Measurements from ENCODE around the gene MROH8. TPM values are rescaled to one million over a fixed set of nuclear protein-coding genes. Genes with fewer than 3 reads are reported as not detected.
A peak's percentile ranks its signal among the peaks of the same experiment; 100 is the strongest.

MROH8 gene
- polyA plus RNA-seq, 1 donor, result 3.6 TPM

- H3K4me1 ChIP-seq (ENCODE audit: control insufficient read depth, insufficient read depth, low read length), result no peaks in the 10 kb centered on the region
- H3K27me3 ChIP-seq (ENCODE audit: control insufficient read depth, insufficient read depth, low read length), result no peaks in the 10 kb centered on the region
- H3K27ac ChIP-seq (ENCODE audit: low read length), result no peak overlapping the region
- no peak overlapping the region for H3K4me3 ChIP-seq (ENCODE audit: low read length)
- H3K9me3 ChIP-seq (ENCODE audit: control insufficient read depth, low read depth, low read length), result no peaks in the 10 kb centered on the region
- WGBS (ENCODE audit: insufficient coverage, low lambda C conversion rate), result no CpG with 5 or more reads among the region's 7 CpGs
- H3K36me3 ChIP-seq (ENCODE audit: control insufficient read depth, insufficient read depth, low read length), result peaks cover 41% of the 10 kb centered on the region
- DNase-seq, result no peak
Observed at GRCh38 chr20:37188787-37189186, 9.4 kb upstream of the MROH8 start.

- WGBS (ENCODE audit: insufficient coverage, low lambda C conversion rate), result no CpG with 5 or more reads among the region's 5 CpGs
- H3K27me3 ChIP-seq (ENCODE audit: control insufficient read depth, insufficient read depth, low read length), result no peaks in the 10 kb centered on the region
- no peak overlapping the region for H3K4me3 ChIP-seq (ENCODE audit: low read length)
- H3K4me1 ChIP-seq (ENCODE audit: control insufficient read depth, insufficient read depth, low read length), result peaks cover under 1% of the 10 kb centered on the region
- no peak for DNase-seq
- peaks cover 38% of the 10 kb centered on the region for H3K36me3 ChIP-seq (ENCODE audit: control insufficient read depth, insufficient read depth, low read length)
- no peaks in the 10 kb centered on the region for H3K9me3 ChIP-seq (ENCODE audit: control insufficient read depth, low read depth, low read length)
- H3K27ac ChIP-seq (ENCODE audit: low read length), result no peak overlapping the region
Observed at GRCh38 chr20:37185686-37186085, 6.3 kb upstream of the MROH8 start.

DNA sequence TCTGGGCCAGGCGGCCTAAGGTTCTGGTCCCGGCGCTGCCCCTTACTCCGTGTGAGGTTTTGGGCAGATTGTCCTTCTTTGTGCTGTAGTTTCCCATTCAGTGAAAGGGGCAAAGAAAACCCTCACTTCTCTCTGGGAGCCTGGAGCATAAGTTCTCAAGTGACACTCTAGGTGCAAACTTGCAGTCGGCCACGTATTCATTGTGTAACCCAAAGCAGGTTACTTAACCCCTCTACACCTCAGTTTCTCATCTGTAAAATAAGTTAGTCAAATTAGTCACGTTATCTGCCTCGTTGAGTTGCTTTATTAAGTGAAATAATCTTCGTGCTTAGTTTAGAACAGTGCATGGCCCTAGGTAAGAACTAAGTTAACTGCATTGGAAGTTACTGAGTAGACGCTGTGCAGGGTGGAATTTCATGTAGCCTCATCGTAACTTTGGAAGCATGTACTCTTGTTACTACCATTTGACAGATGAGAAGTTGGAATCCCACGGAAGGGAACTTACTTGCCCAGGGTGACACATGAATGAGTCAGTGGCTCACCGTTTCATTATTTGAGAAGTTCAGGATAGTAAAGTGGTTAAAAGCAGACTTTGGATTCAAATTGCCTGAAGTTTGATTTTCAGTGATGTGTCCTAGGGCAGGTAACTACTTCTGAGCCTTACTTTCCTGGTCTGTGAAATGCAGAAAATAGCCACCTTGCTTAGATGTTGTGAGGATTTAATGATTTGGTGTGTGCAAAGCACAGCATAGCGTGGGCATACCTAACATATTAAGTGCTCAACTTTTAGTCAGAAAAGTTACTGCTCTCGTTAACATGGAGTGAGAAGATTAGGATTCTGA is 556 bp upstream of the MROH8 start:
- peaks cover 12% of the 10 kb centered on the region for H3K36me3 ChIP-seq (ENCODE audit: control insufficient read depth, insufficient read depth, low read length)
- peak; percentile 10 to 48 for DNase-seq
- no peaks in the 10 kb centered on the region for H3K9me3 ChIP-seq (ENCODE audit: control insufficient read depth, low read depth, low read length)
- peak overlapping the region; percentile 93 for H3K27ac ChIP-seq (ENCODE audit: low read length)
- no peaks in the 10 kb centered on the region for H3K27me3 ChIP-seq (ENCODE audit: control insufficient read depth, insufficient read depth, low read length)
- H3K4me1 ChIP-seq (ENCODE audit: control insufficient read depth, insufficient read depth, low read length), result peaks cover 13% of the 10 kb centered on the region
- peak overlapping the region; percentile 95 for H3K4me3 ChIP-seq (ENCODE audit: low read length)
- WGBS (ENCODE audit: insufficient coverage, low lambda C conversion rate), result 10% methylated on average over 2 of the region's 15 CpGs

- no peak for DNase-seq
- no peak overlapping the region for H3K4me3 ChIP-seq (ENCODE audit: low read length)
- H3K27me3 ChIP-seq (ENCODE audit: control insufficient read depth, insufficient read depth, low read length), result no peaks in the 10 kb centered on the region
- no peaks in the 10 kb centered on the region for H3K36me3 ChIP-seq (ENCODE audit: control insufficient read depth, insufficient read depth, low read length)
- whole genome bisulfite sequencing (ENCODE audit: insufficient coverage, low lambda C conversion rate), result no CpG with 5 or more reads among the region's 4 CpGs
- H3K27ac ChIP-seq (ENCODE audit: low read length), result no peak overlapping the region
- H3K9me3 ChIP-seq (ENCODE audit: control insufficient read depth, low read depth, low read length), result no peaks in the 10 kb centered on the region
- peaks cover 5% of the 10 kb centered on the region for H3K4me1 ChIP-seq (ENCODE audit: control insufficient read depth, insufficient read depth, low read length)
Observed at GRCh38 chr20:37172836-37173235, 6.5 kb downstream of the MROH8 start.

- H3K27me3 ChIP-seq (ENCODE audit: control insufficient read depth, insufficient read depth, low read length), result no peaks in the 10 kb centered on the region
- H3K9me3 ChIP-seq (ENCODE audit: control insufficient read depth, low read depth, low read length), result no peaks in the 10 kb centered on the region
- no peak overlapping the region for H3K27ac ChIP-seq (ENCODE audit: low read length)
- no peak for DNase-seq
- H3K36me3 ChIP-seq (ENCODE audit: control insufficient read depth, insufficient read depth, low read length), result peaks cover 3% of the 10 kb centered on the region
- no peaks in the 10 kb centered on the region for H3K4me1 ChIP-seq (ENCODE audit: control insufficient read depth, insufficient read depth, low read length)
- 87% methylated on average over 3 of the region's 5 CpGs for WGBS (ENCODE audit: insufficient coverage, low lambda C conversion rate)
- no peak overlapping the region for H3K4me3 ChIP-seq (ENCODE audit: low read length)
Observed at GRCh38 chr20:37166867-37167266, 12.5 kb downstream of the MROH8 start.

DNA sequence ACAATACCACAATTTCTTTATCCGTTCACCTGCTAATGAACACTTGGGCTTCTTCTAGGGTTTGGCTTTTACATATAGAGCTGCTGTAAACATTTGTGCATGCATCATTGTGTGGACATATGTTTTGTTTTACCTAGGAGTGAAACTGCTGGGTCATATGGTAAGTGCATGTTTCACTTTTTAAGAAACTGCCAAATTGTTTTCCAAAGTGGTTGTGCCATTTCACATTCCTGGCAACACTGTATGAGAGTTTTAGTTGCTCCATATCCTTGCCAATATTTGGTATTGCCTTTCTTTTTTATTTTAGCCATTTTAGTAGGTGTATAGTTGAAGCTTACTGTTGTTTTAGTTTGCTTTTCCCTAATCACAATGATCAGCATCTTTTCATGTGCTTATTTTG is 14.3 kb downstream of the MROH8 start:
- H3K27ac ChIP-seq (ENCODE audit: low read length), result no peak overlapping the region
- WGBS (ENCODE audit: insufficient coverage, low lambda C conversion rate), result no CpG with 5 or more reads among the region's 1 CpG
- H3K36me3 ChIP-seq (ENCODE audit: control insufficient read depth, insufficient read depth, low read length), result peaks cover 3% of the 10 kb centered on the region
- H3K27me3 ChIP-seq (ENCODE audit: control insufficient read depth, insufficient read depth, low read length), result no peaks in the 10 kb centered on the region
- H3K4me1 ChIP-seq (ENCODE audit: control insufficient read depth, insufficient read depth, low read length), result no peaks in the 10 kb centered on the region
- no peaks in the 10 kb centered on the region for H3K9me3 ChIP-seq (ENCODE audit: control insufficient read depth, low read depth, low read length)
- no peak for DNase-seq
- H3K4me3 ChIP-seq (ENCODE audit: low read length), result no peak overlapping the region

- H3K27me3 ChIP-seq (ENCODE audit: control insufficient read depth, insufficient read depth, low read length), result no peaks in the 10 kb centered on the region
- H3K9me3 ChIP-seq (ENCODE audit: control insufficient read depth, low read depth, low read length), result no peaks in the 10 kb centered on the region
- no peak overlapping the region for H3K4me3 ChIP-seq (ENCODE audit: low read length)
- H3K4me1 ChIP-seq (ENCODE audit: control insufficient read depth, insufficient read depth, low read length), result no peaks in the 10 kb centered on the region
- peaks cover 3% of the 10 kb centered on the region for H3K36me3 ChIP-seq (ENCODE audit: control insufficient read depth, insufficient read depth, low read length)
- DNase-seq, result no peak
- 89% methylated on average over 3 of the region's 4 CpGs for WGBS (ENCODE audit: insufficient coverage, low lambda C conversion rate)
- H3K27ac ChIP-seq (ENCODE audit: low read length), result no peak overlapping the region
Observed at GRCh38 chr20:37163832-37164554, 15.4 kb downstream of the MROH8 start.

GRCh38 chr20:37162646-37163045 is 16.7 kb downstream of the MROH8 start:
- WGBS (ENCODE audit: insufficient coverage, low lambda C conversion rate), result no CpG with 5 or more reads among the region's 6 CpGs
- DNase-seq, result no peak

GRCh38 chr20:37161830-37162549 is 17.4 kb downstream of the MROH8 start:
- no peaks in the 10 kb centered on the region for H3K36me3 ChIP-seq (ENCODE audit: control insufficient read depth, insufficient read depth, low read length)
- no peaks in the 10 kb centered on the region for H3K27me3 ChIP-seq (ENCODE audit: control insufficient read depth, insufficient read depth, low read length)
- H3K4me1 ChIP-seq (ENCODE audit: control insufficient read depth, insufficient read depth, low read length), result no peaks in the 10 kb centered on the region
- no peak for DNase-seq
- no peak overlapping the region for H3K4me3 ChIP-seq (ENCODE audit: low read length)
- H3K27ac ChIP-seq (ENCODE audit: low read length), result no peak overlapping the region
- H3K9me3 ChIP-seq (ENCODE audit: control insufficient read depth, low read depth, low read length), result no peaks in the 10 kb centered on the region
- 20% methylated on average over 1 of the region's 12 CpGs for WGBS (ENCODE audit: insufficient coverage, low lambda C conversion rate)

More at GRCh38 chr20:37162646-37163045, 16.7 kb downstream of the MROH8 start:
- Histone ChIP-seq H3K36me3 (ENCODE audit: control insufficient read depth, insufficient read depth, low read length) (peaks cover 3% of the 10 kb centered on the region), H3K27me3 (ENCODE audit: control insufficient read depth, insufficient read depth, low read length) (no peaks in the 10 kb centered on the region), H3K4me1 (ENCODE audit: control insufficient read depth, insufficient read depth, low read length) (no peaks in the 10 kb centered on the region), H3K9me3 (ENCODE audit: control insufficient read depth, low read depth, low read length) (no peaks in the 10 kb centered on the region), H3K4me3 (ENCODE audit: low read length) (no peak overlapping the region), H3K27ac (ENCODE audit: low read length) (no peak overlapping the region)

GRCh38 chr20:37160683-37161082 is 18.7 kb downstream of the MROH8 start:
- no peaks in the 10 kb centered on the region for H3K27me3 ChIP-seq (ENCODE audit: control insufficient read depth, insufficient read depth, low read length)
- H3K4me1 ChIP-seq (ENCODE audit: control insufficient read depth, insufficient read depth, low read length), result no peaks in the 10 kb centered on the region
- no CpG with 5 or more reads among the region's 10 CpGs for WGBS (ENCODE audit: insufficient coverage, low lambda C conversion rate)
- H3K36me3 ChIP-seq (ENCODE audit: control insufficient read depth, insufficient read depth, low read length), result no peaks in the 10 kb centered on the region
- H3K9me3 ChIP-seq (ENCODE audit: control insufficient read depth, low read depth, low read length), result no peaks in the 10 kb centered on the region
- H3K27ac ChIP-seq (ENCODE audit: low read length), result no peak overlapping the region
- DNase-seq, result no peak
- no peak overlapping the region for H3K4me3 ChIP-seq (ENCODE audit: low read length)

Data from large intestine (tissue), 3 donors.